HEK293T (cell line): ENCODE measurements around the gene ITPK1.

Source experiments
- ELF4 ChIP-seq: fragments of 450-650 bp; IDR thresholded peaks from 2 replicates; pipeline ENCODE4 v1.6.1; 2017; ENCODE audit warnings: antibody characterized with exemption
- FOXA1 ChIP-seq: fragments of 450-650 bp; IDR thresholded peaks from 2 replicates; pipeline ENCODE4 v1.6.1; 2016; ENCODE audit warnings: mild to moderate bottlenecking

GRCh38 chr14:92949496-92950192 is 166.1 kb downstream of the ITPK1 start:
- TF ChIP-seq ELF4 (no peak), FOXA1 (no peak)
